T-helper 17 cell (primary cell): ENCODE measurements around the gene PRKAR1B. TPM values are rescaled to one million over a fixed set of nuclear protein-coding genes. Genes with fewer than 3 reads are reported as not detected.
"Not testable (repeated sequence)": the region's sequence is repeated elsewhere in the genome, so short reads cannot be mapped to it uniquely, and the experiment has no call there.

ENCODE experiments used
- ATAC-seq: fragments of 150-1000 bp; cut with Tn5 transposase; 2 replicates; pipeline ENCODE4 v1.10.0; 2021; ENCODE audit warnings: mild to moderate bottlenecking, moderate library complexity
- DNase-seq, 3 donors: peaks; one replicate each; pipeline versions ENCODE4 v3.0.0 to v3.0.0-alpha.2; 2020 to 2021
- H3K9me3 ChIP-seq: one replicate; pipeline ENCODE4 v1.7.0; 2013; ENCODE audit warnings: low read length, mild to moderate bottlenecking; ENCODE audit not compliant: control insufficient read depth, poor library complexity, severe bottlenecking
- H3K27ac Mint-ChIP-seq: one replicate; pipeline ENCODE4 v1.8.0; 2022; ENCODE audit warnings: mild to moderate bottlenecking, moderate library complexity, mixed read lengths
- H3K27me3 Mint-ChIP-seq: one replicate; pipeline ENCODE4 v1.8.0; 2022; ENCODE audit warnings: mixed read lengths
- H3K36me3 Mint-ChIP-seq: one replicate; pipeline ENCODE4 v1.8.0; 2022; ENCODE audit warnings: low read depth, mixed read lengths
- H3K4me1 Mint-ChIP-seq: one replicate; pipeline ENCODE4 v1.8.0; 2022; ENCODE audit warnings: mild to moderate bottlenecking, mixed read lengths
- H3K4me3 Mint-ChIP-seq: one replicate; pipeline ENCODE4 v1.8.0; 2022; ENCODE audit warnings: mild to moderate bottlenecking, moderate library complexity, mixed read lengths
- total RNA-seq, 4 donors: library from RNA in 2 of 4; stranded (reverse) in 2 of 4; gene quantifications; one replicate each; pipeline ENCODE4 v1.2.3 and lab custom pipeline; 2022 to 2026

The PRKAR1B gene
- total RNA-seq, 2 donors from 2014 or later: 10.0 to 22.1 TPM

DNA sequence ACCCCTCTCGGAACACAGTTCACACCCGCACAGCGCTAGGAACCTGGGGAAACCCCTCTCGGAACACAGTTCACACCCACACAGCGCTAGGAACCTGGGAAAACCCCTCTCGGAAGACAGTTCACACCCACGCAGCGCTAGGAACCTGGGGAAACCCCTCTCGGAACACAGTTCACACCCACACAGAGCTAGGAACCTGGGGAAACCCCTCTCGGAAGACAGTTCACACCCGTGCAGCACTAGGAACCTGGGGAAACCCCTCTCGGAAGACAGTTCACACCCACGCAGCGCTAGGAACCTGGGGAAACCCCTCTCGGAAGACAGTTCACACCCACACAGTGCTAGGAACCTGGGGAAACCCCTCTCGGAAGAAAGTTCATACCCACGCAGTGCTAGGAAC lies 74.9 kb downstream of the PRKAR1B start:
- DNase-seq, H3K27ac Mint-ChIP-seq, H3K4me1 Mint-ChIP-seq, ATAC-seq, H3K36me3 Mint-ChIP-seq, H3K27me3 Mint-ChIP-seq: not testable (repeated sequence)
- peak overlapping the region; percentile 15 for H3K4me3 Mint-ChIP-seq
- peaks cover 13% of the 10 kb centered on the region for H3K9me3 ChIP-seq

DNA sequence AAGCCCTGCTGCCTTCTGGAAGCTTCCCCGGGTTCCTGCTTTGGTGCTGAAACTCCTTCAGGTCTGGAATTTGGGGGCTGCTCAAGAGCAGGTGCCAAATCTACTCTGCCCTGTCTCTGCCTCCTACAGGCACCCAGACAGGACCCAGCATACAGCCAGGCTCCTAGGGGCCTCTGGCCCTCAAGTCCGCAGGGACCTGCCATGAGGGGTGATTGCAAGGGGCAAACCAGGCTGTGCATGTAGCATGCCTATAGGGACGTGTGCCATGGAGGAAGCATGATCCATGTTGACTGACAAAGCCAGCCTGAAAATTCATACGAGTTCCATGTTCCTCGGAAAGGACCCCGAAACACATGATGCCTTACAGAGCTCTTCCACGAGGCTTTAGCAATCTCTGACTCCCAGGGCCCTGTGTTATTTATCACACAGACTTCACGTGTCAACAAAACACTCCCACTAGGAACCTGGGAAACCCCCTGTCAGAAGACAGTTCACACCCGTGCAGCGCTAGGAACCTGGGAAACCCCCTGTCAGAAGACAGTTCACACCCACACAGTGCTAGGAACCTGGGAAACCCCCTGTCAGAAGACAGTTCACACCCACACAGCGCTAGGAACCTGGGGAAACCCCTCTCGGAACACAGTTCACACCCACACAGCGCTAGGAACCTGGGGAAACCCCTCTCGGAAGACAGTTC lies 75.9 kb downstream of the PRKAR1B start:
- peaks cover 13% of the 10 kb centered on the region for H3K9me3 ChIP-seq
- peak; percentile 37 for ATAC-seq
- DNase-seq: no peak
- H3K27ac Mint-ChIP-seq: no peak overlapping the region
- no peak overlapping the region for H3K4me3 Mint-ChIP-seq
- no peaks in the 10 kb centered on the region for H3K27me3 Mint-ChIP-seq
- H3K36me3 Mint-ChIP-seq: no peaks in the 10 kb centered on the region
- no peaks in the 10 kb centered on the region for H3K4me1 Mint-ChIP-seq

DNA sequence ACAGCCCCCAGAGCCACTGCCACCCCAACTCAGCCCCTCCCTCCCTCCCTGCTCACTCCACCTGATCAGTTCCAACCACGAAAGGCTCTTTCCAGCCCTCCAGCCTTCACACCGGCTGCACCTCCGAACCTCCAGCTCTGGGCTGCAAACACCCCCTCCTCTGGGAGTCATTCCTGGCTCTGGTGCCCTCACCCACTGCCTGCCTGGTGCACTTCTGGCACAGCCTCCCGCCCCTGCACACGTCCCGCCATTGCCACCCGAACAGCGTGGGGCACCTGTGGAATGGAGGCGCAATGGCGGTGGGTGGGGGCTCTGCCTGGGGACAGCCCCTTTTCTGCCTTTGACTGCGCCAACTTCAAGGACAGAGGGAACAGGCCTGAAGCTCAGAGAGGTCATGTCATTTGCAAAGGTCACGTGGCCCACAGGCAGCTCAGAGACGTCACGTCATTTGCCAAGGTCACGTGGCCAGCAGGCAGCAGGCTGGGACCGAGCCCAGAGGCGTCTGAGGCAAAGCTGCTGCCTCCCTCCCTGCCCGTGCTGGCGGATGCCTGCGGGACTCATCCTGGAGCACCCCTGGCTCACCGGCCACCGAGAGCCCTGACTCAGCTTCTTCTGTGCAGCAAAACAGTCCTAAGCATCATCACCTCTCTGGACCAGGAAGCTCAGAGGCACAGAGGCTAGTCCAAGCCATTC lies 76.6 kb downstream of the PRKAR1B start:
- H3K9me3 ChIP-seq: peaks cover 13% of the 10 kb centered on the region
- no peaks in the 10 kb centered on the region for H3K36me3 Mint-ChIP-seq
- H3K27ac Mint-ChIP-seq: no peak overlapping the region
- no peaks in the 10 kb centered on the region for H3K27me3 Mint-ChIP-seq
- no peaks in the 10 kb centered on the region for H3K4me1 Mint-ChIP-seq
- DNase-seq: no peak
- ATAC-seq: no peak
- no peak overlapping the region for H3K4me3 Mint-ChIP-seq

DNA sequence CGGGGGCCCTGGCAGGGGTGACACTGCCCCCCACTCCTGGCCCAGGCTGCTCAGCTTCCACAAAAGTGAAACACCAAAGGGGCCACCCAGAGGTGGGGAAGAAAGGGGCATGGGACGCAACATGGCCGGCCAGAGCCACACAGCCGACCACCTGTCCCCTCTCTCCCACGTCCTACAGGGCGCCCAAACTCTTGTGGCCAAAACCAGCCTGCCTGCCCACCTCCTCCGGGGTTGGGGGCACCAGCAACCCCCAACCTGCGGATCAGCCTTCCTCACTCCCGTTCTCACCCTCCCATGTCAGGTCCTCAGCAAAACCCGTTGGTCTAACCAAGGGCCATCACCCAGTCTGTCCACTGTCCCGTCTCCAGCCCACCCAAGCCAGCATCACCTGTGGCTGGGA lies 80.1 kb downstream of the PRKAR1B start:
- Mint-ChIP-seq H3K4me3 (no peak overlapping the region), H3K4me1 (no peaks in the 10 kb centered on the region), H3K27me3 (no peaks in the 10 kb centered on the region), H3K27ac (peak overlapping the region; percentile 24), H3K36me3 (no peaks in the 10 kb centered on the region)
- ATAC-seq (no peak), DNase-seq (no peak)
- peaks cover 2% of the 10 kb centered on the region for H3K9me3 ChIP-seq

DNA sequence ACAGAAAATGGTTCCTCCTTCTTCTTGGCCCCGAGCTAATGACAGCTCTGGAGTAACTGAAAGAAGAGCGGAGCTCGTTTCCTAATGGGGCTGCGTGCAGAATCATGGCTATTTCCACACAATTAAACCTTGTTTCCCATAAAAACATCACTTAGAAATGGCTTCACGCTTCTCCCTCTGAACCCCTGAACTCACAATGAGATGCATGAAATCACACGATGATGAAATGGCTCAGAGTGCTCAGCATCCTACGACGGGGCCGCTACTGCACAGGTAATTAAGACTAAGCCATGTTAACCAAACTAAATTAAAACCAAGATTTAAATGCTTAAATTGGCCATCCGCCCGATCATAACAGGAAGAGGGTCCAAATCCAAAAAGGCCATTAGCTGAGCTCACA lies 80.6 kb downstream of the PRKAR1B start:
- H3K36me3 Mint-ChIP-seq: no peaks in the 10 kb centered on the region

DNA sequence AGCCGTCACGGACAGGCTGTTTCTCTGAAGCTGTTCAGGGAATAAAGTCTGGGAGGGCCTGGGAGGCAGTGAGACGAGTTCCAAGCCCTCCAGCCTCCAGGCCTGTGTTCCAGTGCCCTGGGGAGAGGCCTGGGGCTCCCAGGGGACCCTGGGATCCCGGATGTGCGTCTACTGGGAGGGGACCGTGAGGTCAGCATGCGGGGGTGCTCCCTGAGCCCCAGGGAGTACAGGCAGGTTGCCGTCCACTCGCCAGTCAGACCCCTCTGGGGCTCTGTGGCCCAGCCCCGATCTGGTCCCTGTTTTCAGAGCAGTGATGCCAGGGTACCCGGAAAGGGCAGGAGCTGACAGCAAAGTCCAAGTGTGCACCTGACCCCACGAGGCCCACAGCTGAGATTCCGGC lies 81.5 kb downstream of the PRKAR1B start:
- Mint-ChIP-seq H3K4me3 (no peak overlapping the region), H3K27ac (no peak overlapping the region), H3K27me3 (no peaks in the 10 kb centered on the region), H3K36me3 (no peaks in the 10 kb centered on the region), H3K4me1 (peaks cover 2% of the 10 kb centered on the region)
- ATAC-seq (no peak), DNase-seq (no peak)
- H3K9me3 ChIP-seq: no peaks in the 10 kb centered on the region

More for the DNA sequence above, 80.6 kb downstream of the PRKAR1B start:
- Mint-ChIP-seq H3K4me1 (no peaks in the 10 kb centered on the region), H3K27me3 (no peaks in the 10 kb centered on the region), H3K4me3 (no peak overlapping the region), H3K27ac (no peak overlapping the region)
- ATAC-seq (no peak), DNase-seq (no peak)
- peaks cover 2% of the 10 kb centered on the region for H3K9me3 ChIP-seq

DNA sequence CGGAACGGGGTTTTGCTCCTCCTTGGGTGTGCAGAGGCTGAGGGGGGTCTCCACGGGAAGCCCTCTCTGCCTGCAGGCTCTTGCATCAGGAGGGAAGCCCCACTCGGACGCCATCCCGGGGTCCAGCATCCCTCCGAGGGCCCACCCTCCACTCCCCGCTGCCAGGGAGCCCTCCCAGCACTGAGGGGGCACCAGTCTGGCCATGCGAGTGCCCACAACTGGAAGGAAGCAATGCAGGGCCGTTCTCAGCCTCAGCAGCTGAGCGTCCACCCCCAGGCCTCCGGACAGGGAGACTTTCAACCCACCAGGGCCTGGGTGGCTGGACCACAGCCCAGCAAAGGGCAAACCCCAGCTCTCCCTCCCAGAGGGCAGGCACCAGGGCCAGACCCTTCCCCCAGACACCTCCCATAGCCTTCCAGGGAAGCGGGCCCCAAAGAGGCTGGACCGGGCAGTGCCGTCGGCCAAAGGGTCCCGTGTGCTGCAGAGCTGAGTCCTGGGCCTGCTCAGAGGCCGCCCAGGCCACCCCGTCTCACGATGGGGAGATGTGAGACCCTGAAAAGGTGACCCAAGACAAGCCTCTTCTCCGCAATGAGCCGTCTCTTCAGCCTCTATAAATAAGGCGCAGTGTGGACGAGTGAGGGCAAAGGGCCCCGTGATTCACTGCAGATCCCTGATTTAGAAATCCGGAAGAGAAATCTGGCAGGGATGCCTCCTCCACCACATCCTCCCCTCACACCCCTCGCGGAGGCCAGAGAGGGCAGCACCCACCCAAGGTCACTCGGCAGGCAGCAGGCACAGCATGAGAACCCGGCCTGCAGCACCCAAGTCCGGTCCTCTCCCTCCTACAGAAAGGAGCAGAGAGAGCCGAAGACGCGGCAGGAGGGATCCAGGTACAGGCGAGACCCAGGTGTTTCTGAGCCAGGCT lies 82.4 kb downstream of the PRKAR1B start:
- Mint-ChIP-seq H3K4me3 (no peak overlapping the region), H3K36me3 (peaks cover 2% of the 10 kb centered on the region), H3K27me3 (no peaks in the 10 kb centered on the region), H3K27ac (no peak overlapping the region), H3K4me1 (peaks cover 5% of the 10 kb centered on the region)
- DNase-seq (no peak), ATAC-seq (no peak)
- H3K9me3 ChIP-seq: no peaks in the 10 kb centered on the region

DNA sequence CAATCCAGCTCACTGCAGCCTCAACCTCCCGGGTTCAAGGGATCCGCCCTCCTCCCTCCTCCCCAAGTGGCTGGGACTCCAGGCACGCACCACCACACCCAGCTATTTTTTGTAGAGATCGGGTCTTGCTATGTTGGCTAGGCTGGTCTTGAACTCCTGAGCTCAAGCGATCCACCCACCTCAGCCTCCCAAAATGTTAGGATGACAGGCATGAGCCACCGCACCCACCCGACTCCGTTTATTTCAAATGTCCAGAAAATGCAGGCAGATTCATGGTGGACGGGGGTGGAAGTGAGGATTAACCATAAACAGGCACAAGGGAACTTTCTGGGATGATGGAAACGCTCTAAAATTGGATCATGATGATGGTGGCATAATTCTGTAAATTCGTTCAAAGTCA lies 85.1 kb downstream of the PRKAR1B start:
- no peak overlapping the region for H3K27ac Mint-ChIP-seq
- H3K4me1 Mint-ChIP-seq: peaks cover 5% of the 10 kb centered on the region
- no peak for ATAC-seq
- no peaks in the 10 kb centered on the region for H3K27me3 Mint-ChIP-seq
- no peak for DNase-seq
- H3K4me3 Mint-ChIP-seq: no peak overlapping the region
- H3K36me3 Mint-ChIP-seq: peaks cover 2% of the 10 kb centered on the region
- no peaks in the 10 kb centered on the region for H3K9me3 ChIP-seq

DNA sequence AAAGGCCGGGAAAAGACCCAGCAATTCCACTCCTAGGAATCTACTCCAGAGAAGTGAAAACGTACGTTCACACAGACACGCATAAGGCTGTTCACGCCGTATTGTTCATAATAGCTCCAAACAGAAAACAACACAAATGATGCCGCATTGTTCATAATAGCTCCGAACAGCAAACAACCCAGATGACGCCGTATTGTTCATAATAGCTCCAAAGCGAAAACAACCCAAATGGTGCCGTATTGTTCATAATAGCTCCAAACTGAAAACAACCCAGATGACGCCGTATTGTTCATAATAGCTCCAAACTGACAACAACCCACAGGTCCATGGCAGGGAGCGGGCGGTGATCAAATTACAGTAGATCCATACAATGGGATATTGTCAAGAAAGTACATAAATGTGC lies 85.8 kb downstream of the PRKAR1B start:
- Mint-ChIP-seq H3K4me1 (peaks cover 9% of the 10 kb centered on the region), H3K36me3 (peaks cover 2% of the 10 kb centered on the region), H3K27me3 (no peaks in the 10 kb centered on the region), H3K4me3 (no peak overlapping the region), H3K27ac (peak overlapping the region; percentile 49)
- no peak for DNase-seq
- no peaks in the 10 kb centered on the region for H3K9me3 ChIP-seq
- no peak for ATAC-seq

DNA sequence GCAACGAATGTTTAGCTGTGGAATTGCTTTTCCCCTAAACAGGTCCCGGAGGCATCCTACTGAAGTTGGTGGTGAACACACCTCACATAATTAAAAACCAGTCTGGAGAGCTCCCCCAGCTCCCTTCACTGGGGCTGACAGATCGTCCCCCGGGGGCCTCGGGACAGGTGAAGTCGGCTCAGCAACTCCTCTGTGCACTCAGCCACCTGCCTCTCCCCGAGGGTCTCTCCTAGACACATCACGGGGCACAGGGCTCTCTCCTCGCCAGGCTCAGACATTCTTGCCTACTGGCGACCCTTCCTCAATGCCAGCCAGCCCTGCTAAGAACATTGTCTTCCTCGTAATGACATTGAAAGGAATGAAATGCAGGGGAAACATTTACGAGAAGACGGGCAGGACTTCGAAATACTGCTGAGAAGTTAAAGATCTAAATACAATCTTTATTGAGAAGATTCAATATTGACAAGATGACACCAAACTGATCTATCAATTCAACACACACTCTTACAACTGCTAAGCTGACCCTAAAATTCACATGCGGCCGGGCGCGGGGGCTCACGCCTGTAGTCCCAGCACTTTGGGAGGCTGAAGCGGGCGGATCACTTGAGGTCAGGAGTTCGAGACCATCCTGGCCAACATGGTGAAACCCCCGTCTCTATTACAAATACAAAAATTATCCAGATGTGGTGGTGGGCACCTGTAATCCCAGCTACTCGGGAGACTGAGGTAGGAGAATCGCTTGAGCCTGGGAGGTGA lies 88.6 kb downstream of the PRKAR1B start:
- no peaks in the 10 kb centered on the region for H3K9me3 ChIP-seq
- H3K4me3 Mint-ChIP-seq: no peak overlapping the region
- no peak for DNase-seq
- H3K27me3 Mint-ChIP-seq: no peaks in the 10 kb centered on the region
- ATAC-seq: no peak
- peaks cover 9% of the 10 kb centered on the region for H3K4me1 Mint-ChIP-seq
- H3K36me3 Mint-ChIP-seq: peaks cover 2% of the 10 kb centered on the region
- H3K27ac Mint-ChIP-seq: no peak overlapping the region

DNA sequence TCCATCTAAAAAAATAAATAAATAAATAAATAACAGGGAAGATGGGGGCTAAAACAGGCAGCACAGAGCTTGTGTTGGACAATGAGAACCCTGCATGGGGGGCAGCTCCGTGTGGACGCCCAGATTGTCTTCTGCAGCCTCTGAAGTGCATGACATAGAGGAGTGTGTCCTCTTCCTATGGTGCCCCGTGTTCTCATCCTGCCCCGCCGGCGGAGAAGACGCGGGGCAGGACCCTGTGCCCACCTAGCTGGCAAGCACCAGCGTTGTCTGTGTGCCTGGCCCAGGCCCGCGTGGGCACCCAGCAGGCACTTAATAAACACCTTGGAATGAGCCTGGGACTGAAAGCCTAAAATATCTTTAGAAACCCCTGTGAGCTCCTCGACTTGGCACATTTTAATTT lies 89.3 kb downstream of the PRKAR1B start:
- ATAC-seq (no peak), DNase-seq (no peak)
- H3K4me1 Mint-ChIP-seq: peaks cover 9% of the 10 kb centered on the region
- peaks cover 2% of the 10 kb centered on the region for H3K36me3 Mint-ChIP-seq
- no peak overlapping the region for H3K27ac Mint-ChIP-seq
- H3K9me3 ChIP-seq: no peaks in the 10 kb centered on the region
- no peak overlapping the region for H3K4me3 Mint-ChIP-seq
- no peaks in the 10 kb centered on the region for H3K27me3 Mint-ChIP-seq

DNA sequence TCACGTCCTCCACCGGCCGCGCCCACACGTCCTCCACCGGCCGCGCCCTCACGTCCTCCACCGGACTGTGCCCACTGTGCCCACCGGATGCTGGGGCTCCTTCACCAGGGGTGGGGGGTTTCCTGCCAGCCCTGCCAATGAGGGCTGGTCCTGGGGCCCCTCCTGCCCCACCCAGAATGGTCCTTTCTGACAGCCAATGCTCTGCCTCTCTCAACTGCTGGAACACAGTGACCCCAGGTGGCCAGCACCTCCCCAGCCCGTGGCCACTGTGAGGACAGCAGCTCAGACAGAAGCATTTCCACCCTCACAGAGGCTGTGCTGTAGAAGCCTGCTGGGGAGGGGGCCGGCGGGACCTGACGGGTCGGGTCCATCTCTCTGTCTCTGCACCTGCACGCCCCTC lies 90.7 kb downstream of the PRKAR1B start:
- Mint-ChIP-seq H3K36me3 (peaks cover 2% of the 10 kb centered on the region), H3K27me3 (no peaks in the 10 kb centered on the region), H3K27ac (no peak overlapping the region), H3K4me1 (peaks cover 9% of the 10 kb centered on the region), H3K4me3 (peak overlapping the region; percentile 28)
- ATAC-seq: peak; percentile 62
- DNase-seq: peak; percentile 27 to 37 (median 35)
- H3K9me3 ChIP-seq: no peaks in the 10 kb centered on the region
